ENCODE measurements around the gene DDX42. TPM values are rescaled to one million over a fixed set of nuclear protein-coding genes. Genes with fewer than 3 reads are reported as not detected.
"Not testable (repeated sequence)": the region's sequence is repeated elsewhere in the genome, so short reads cannot be mapped to it uniquely, and the experiment has no call there.

DDX42 gene
- total RNA-seq, 2 experiments from 2014 or later, result 106 to 116 TPM

DNA sequence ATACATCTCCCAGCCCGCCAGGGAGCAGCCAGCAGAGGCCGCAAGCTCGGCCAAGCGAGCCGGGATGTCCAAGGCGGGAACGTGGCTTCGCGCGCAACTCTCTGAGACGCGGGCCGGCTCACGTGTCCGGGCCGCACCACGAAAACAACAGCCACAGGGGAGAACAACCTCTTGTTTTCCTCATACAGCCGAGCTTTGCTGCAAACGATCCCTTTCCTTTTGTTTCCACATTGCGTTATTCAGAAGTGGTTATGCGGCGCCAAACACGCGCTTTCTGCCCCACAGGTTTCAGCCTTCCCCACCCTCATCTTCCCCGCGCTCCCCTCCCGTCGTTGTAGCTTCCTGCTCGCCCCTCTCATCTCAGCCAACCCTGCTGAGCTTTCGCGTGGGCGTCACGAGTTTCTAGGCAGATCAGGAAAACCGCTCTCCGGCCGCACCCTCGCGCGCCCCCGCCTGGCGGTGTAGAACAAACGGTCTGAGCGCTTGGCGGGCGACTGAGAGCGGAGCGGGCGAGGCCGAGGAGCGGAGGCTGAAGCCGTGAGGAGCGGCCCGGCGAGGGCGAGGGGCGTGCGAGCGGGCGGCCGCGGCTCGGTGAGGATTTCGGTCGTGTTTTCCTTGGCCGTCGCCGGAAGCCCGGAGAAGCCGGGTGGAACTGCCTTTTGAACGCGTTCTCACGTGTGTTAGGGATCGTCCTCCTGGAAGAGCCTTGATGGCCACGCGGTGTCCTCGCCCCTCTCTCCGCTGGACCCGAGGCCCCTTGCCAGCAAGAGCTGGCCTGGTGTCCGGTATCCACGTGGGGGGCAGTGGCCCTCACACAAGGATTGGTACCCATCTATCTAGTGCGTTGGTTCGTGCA lies 75.1 kb downstream of the DDX42 start:
- Mint-ChIP-seq H3K4me3 (peak overlapping the region; percentile 63), H3K9me3 (ENCODE audit: insufficient read depth) (peaks cover 5% of the 10 kb centered on the region), H3K36me3 (ENCODE audit: low read depth) (peaks cover 6% of the 10 kb centered on the region), H3K27me3 (ENCODE audit: low read depth) (peaks cover 14% of the 10 kb centered on the region), H3K4me1 (ENCODE audit: low read depth) (peaks cover 21% of the 10 kb centered on the region), H3K27ac (peak overlapping the region; percentile 97)
- DNase-seq, result peak; percentile 96
- ChIA-PET POLR2A (interaction anchor here (0.5 to 1.8 kb wide), 3 partner anchors 9 to 98 kb away, joined by 4 to 5 read pairs (median 4); no protein-coding TSS in a partner anchor), CTCF (interaction anchor here (0.5 to 4.9 kb wide), 31 partner anchors 8 to 349 kb away, joined by 3 to 47 read pairs (median 4); partner anchors contain the start of genes CCDC47, ICAM2 and PSMC5)
- peak; percentile 97 for ATAC-seq

- Mint-ChIP-seq H3K4me3 (no peak overlapping the region), H3K27ac (no peak overlapping the region), H3K27me3 (ENCODE audit: low read depth) (peaks cover 16% of the 10 kb centered on the region), H3K4me1 (ENCODE audit: low read depth) (peaks cover 18% of the 10 kb centered on the region), H3K9me3 (ENCODE audit: insufficient read depth) (peaks cover 5% of the 10 kb centered on the region), H3K36me3 (ENCODE audit: low read depth) (peaks cover 6% of the 10 kb centered on the region)
- POLR2A ChIA-PET, result no interaction called here
- CTCF ChIA-PET, result interaction anchor here (2.3 to 4.9 kb wide), 3 partner anchors 9 to 179 kb away, joined by 6 to 47 read pairs (median 43); no protein-coding TSS in a partner anchor
- DNase-seq (no peak), ATAC-seq (no peak)
Measured at GRCh38 chr17:63850401-63850800, 76.4 kb downstream of the DDX42 start.

DNA sequence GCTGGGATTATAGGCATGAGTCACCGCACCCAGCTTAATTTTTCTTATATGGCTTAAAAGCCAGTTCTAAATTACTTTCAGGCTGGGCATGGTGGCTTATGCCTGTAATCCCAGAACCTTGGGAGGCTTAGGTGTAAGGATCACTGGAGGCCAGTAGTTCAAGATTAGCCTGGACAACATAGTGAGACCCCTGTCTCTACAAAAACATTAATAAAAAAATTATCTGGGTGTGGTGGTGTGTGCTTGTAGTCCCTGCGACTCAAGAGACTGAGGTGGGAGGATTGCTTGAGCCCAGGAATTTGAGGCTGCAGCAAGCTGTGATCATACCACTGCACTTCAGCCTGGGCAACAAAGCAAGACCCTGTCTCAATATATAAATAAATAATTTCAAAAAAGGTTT lies 79.3 kb downstream of the DDX42 start:
- Mint-ChIP-seq H3K27ac (no peak overlapping the region), H3K9me3 (ENCODE audit: insufficient read depth) (peaks cover under 1% of the 10 kb centered on the region), H3K4me1 (ENCODE audit: low read depth) (peaks cover 12% of the 10 kb centered on the region), H3K4me3 (no peak overlapping the region), H3K36me3 (ENCODE audit: low read depth) (peaks cover 1% of the 10 kb centered on the region), H3K27me3 (ENCODE audit: low read depth) (peaks cover 16% of the 10 kb centered on the region)
- POLR2A ChIA-PET, result interaction anchor here (1.0 kb wide), 1 partner anchor 15 kb away, joined by 3 read pairs; no protein-coding TSS in a partner anchor
- ATAC-seq (no peak), DNase-seq (no peak)
- CTCF ChIA-PET, result no interaction called here

GRCh38 chr17:63854709-63855108 lies 80.7 kb downstream of the DDX42 start:
- Mint-ChIP-seq H3K4me1 (ENCODE audit: low read depth) (peaks cover 1% of the 10 kb centered on the region), H3K27ac (no peak overlapping the region), H3K36me3 (ENCODE audit: low read depth) (no peaks in the 10 kb centered on the region), H3K4me3 (no peak overlapping the region), H3K9me3 (ENCODE audit: insufficient read depth) (no peaks in the 10 kb centered on the region), H3K27me3 (ENCODE audit: low read depth) (peaks cover 22% of the 10 kb centered on the region)
- CTCF ChIA-PET, result interaction anchor here (1.0 to 2.1 kb wide), 3 partner anchors 11 to 27 kb away, joined by 3 to 15 read pairs (median 3); partner anchors contain the start of gene GH2
- POLR2A ChIA-PET, result no interaction called here
- DNase-seq (no peak), ATAC-seq (no peak)

GRCh38 chr17:63855185-63855584 lies 81.2 kb downstream of the DDX42 start:
- peaks cover 23% of the 10 kb centered on the region for H3K27me3 Mint-ChIP-seq (ENCODE audit: low read depth)
- ChIA-PET CTCF (interaction anchor here (1.0 to 2.1 kb wide), 3 partner anchors 10 to 26 kb away, joined by 3 to 15 read pairs (median 3); partner anchors contain the start of gene GH2), POLR2A (no interaction called here)
- no peak for DNase-seq
- H3K36me3 Mint-ChIP-seq (ENCODE audit: low read depth), result no peaks in the 10 kb centered on the region
- no peaks in the 10 kb centered on the region for H3K9me3 Mint-ChIP-seq (ENCODE audit: insufficient read depth)
- ATAC-seq, result no peak
- H3K4me1 Mint-ChIP-seq (ENCODE audit: low read depth), result no peaks in the 10 kb centered on the region
- H3K4me3 Mint-ChIP-seq, result no peak overlapping the region
- H3K27ac Mint-ChIP-seq, result no peak overlapping the region

DNA sequence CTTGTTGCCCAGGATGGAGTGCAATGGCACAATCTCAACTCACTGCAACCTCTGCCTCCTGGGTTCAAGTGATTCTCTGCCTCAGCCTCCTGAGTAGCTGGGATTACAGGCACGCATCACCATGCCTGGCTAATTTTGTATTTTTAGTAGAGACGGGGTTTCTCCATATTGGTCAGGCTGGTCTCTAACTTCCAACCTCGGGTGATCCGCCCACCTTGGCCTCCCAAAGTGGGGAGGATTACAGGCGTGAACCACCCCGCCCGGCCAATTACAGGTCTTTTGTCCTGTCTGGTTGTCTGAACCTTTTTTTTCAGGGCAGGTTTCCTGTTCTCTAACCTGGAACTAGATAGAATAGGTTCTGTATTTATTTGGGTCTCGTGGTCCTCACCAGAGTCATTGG lies 82.5 kb downstream of the DDX42 start:
- H3K4me3 Mint-ChIP-seq; H3K9me3 Mint-ChIP-seq (ENCODE audit: insufficient read depth); H3K4me1 Mint-ChIP-seq (ENCODE audit: low read depth); H3K27ac Mint-ChIP-seq; DNase-seq; ATAC-seq; H3K36me3 Mint-ChIP-seq (ENCODE audit: low read depth); POLR2A ChIA-PET: not testable (repeated sequence)
- peaks cover 29% of the 10 kb centered on the region for H3K27me3 Mint-ChIP-seq (ENCODE audit: low read depth)
- CTCF ChIA-PET, result interaction anchor here (2.1 kb wide), 1 partner anchor 9 kb away, joined by 15 read pairs; no protein-coding TSS in a partner anchor

GRCh38 chr17:63859257-63859656 lies 85.3 kb downstream of the DDX42 start:
- CTCF ChIA-PET, result interaction anchor here (0.7 to 4.9 kb wide), 5 partner anchors 9 to 274 kb away, joined by 4 to 47 read pairs (median 8); no protein-coding TSS in a partner anchor
- POLR2A ChIA-PET, result interaction anchor here (1.4 kb wide), 1 partner anchor 10 kb away, joined by 4 read pairs; no protein-coding TSS in a partner anchor
- Mint-ChIP-seq H3K9me3 (ENCODE audit: insufficient read depth) (no peaks in the 10 kb centered on the region), H3K27ac (no peak overlapping the region), H3K4me3 (no peak overlapping the region), H3K27me3 (ENCODE audit: low read depth) (peaks cover 22% of the 10 kb centered on the region), H3K36me3 (ENCODE audit: low read depth) (no peaks in the 10 kb centered on the region), H3K4me1 (ENCODE audit: low read depth) (no peaks in the 10 kb centered on the region)
- ATAC-seq, result no peak
- DNase-seq, result no peak

DNA sequence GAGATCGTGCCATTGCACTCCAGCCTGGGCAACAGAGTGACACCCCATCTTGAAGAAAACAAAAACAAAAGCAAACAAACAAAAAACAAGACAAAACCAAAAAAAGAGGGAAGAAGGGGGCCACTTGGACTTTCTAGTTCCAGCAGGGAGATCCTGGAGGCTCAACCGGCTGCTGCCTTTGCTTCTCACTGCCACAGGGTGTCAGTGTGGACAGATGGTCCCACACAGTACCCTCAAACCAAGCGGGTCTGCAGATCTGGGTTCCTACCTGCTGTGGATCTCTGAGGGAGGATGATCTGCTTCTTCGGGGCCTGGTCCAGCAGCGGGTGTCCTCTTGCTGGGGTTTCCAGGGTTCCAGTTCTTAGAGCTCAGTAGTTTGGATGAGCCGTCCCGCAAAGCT lies 92.7 kb downstream of the DDX42 start:
- CTCF ChIA-PET, result interaction anchor here (0.8 to 3.3 kb wide), 20 partner anchors 10 to 452 kb away, joined by 3 to 43 read pairs (median 5); partner anchors contain the start of genes GH2, ICAM2 and SMARCD2

More for the DNA sequence above, 92.7 kb downstream of the DDX42 start:
- H3K4me1 Mint-ChIP-seq (ENCODE audit: low read depth); ATAC-seq; POLR2A ChIA-PET; DNase-seq; H3K27ac Mint-ChIP-seq; H3K4me3 Mint-ChIP-seq; H3K9me3 Mint-ChIP-seq (ENCODE audit: insufficient read depth); H3K36me3 Mint-ChIP-seq (ENCODE audit: low read depth): not testable (repeated sequence)
- peaks cover 18% of the 10 kb centered on the region for H3K27me3 Mint-ChIP-seq (ENCODE audit: low read depth)

Other genes starting within 250 kb of the DDX42 start
- gene DCAF7, start 223.7 kb upstream of the DDX42 start, total RNA-seq, result 100 to 1,000 TPM; 127 TPM
- gene TACO1, start 173.3 kb upstream of the DDX42 start, total RNA-seq, result 10 to 100 TPM; 22.9 to 24.5 TPM
- gene MAP3K3, start 151.8 kb upstream of the DDX42 start, total RNA-seq, result 10 to 100 TPM; 31.4 to 32.8 TPM
- 100 to 1,000 TPM; 308 to 309 TPM for gene LIMD2, start 74.0 kb upstream of the DDX42 start, total RNA-seq
- gene STRADA, start 32.4 kb upstream of the DDX42 start, total RNA-seq, result 10 to 100 TPM; 46.0 to 49.9 TPM
- 10 to 100 TPM; 59.4 to 61.1 TPM for gene CCDC47, start 573 bp upstream of the DDX42 start, total RNA-seq
- gene PSMC5, start 53.3 kb downstream of the DDX42 start, total RNA-seq, result 100 to 1,000 TPM; 176 to 179 TPM
- gene FTSJ3, start 53.5 kb downstream of the DDX42 start, total RNA-seq, result 10 to 100 TPM; 58.7 to 62.2 TPM
- gene SMARCD2, start 68.5 kb downstream of the DDX42 start, total RNA-seq, result 100 to 1,000 TPM; 130 to 136 TPM
- not detected for gene CSH2, start 99.5 kb downstream of the DDX42 start, total RNA-seq
- not detected for gene GH2, start 107.8 kb downstream of the DDX42 start, total RNA-seq
- gene CSH1, start 122.4 kb downstream of the DDX42 start, total RNA-seq, result not detected
- gene CSHL1, start 137.1 kb downstream of the DDX42 start, total RNA-seq, result not detected
- gene GH1, start 144.7 kb downstream of the DDX42 start, total RNA-seq, result not detected
- gene CD79B, start 158.2 kb downstream of the DDX42 start, total RNA-seq, result 10 to 100 TPM; 21.7 to 22.5 TPM
- not detected for gene SCN4A, start 198.7 kb downstream of the DDX42 start, total RNA-seq
- 1 to 10 TPM in 1 of 2 experiments, under 1 TPM in 1; 0.97 to 1.3 TPM for gene PRR29, start 224.2 kb downstream of the DDX42 start, total RNA-seq
- gene ICAM2, start 246.5 kb downstream of the DDX42 start, total RNA-seq, result 10 to 100 TPM; 48.4 to 51.3 TPM